Cardiac fibroblast (primary cell): ENCODE results near the gene SP7.
A peak's percentile ranks its signal among the peaks of the same experiment; 100 is the strongest.
"Not testable (repeated sequence)": the region's sequence is repeated elsewhere in the genome, so short reads cannot be mapped to it uniquely, and the experiment has no call there.

Source experiments
- DNase-seq, 2 donors: peaks; one replicate each; pipeline versions ENCODE4 v3.0.0 to v3.0.0-alpha.2; 2010; ENCODE audit warnings: low read depth in 2 of 2
- H3K4me3 ChIP-seq, 2 donors: replicated peaks in 1 of 2; 1 replicate in 1 of 2; 2 replicates in 1 of 2; pipeline ENCODE4 v1.5.1; 2011; ENCODE audit warnings: low read depth in 2 of 2, low read length in 2 of 2, mild to moderate bottlenecking in 2 of 2, moderate library complexity in 1 of 2
- CTCF ChIP-seq: IDR thresholded peaks from one replicate; pipeline ENCODE4 v1.5.1; 2011; ENCODE audit warnings: low read depth, mild to moderate bottlenecking, low read length, inconsistent platforms

SP7 gene

GRCh38 chr12:53300187-53300586 lies 36.0 kb downstream of the SP7 start:
- peak; percentile 58 to 69 for DNase-seq
- H3K4me3 ChIP-seq: peak overlapping the region; percentile 92 to 93
- no peak for TF ChIP-seq CTCF

- DNase-seq: peak; percentile 88 to 92
- TF ChIP-seq CTCF: peak; percentile 20
- peak within 1 kb of the TSS; percentile 92 to 93 for H3K4me3 ChIP-seq
These were observed 36.5 kb downstream of the SP7 start, which contains the start of gene MYG1 for GRCh38 chr12:53299454-53300180. Gene MYG1 (plus strand): TSS chr12:53299695. CDS start chr12:53299738, 43 bp downstream.

- no peak for TF ChIP-seq CTCF
- peak overlapping the region; percentile 92 to 93 for H3K4me3 ChIP-seq
- DNase-seq: peak; percentile 80 to 91
These were observed 37.1 kb downstream of the SP7 start for GRCh38 chr12:53299101-53299453.

GRCh38 chr12:53298164-53298563 lies 38.0 kb downstream of the SP7 start:
- TF ChIP-seq CTCF: no peak
- H3K4me3 ChIP-seq: no peak overlapping the region
- peak; percentile 92 for DNase-seq

GRCh38 chr12:53297106-53297505 lies 39.0 kb downstream of the SP7 start:
- not testable (repeated sequence) for DNase-seq, H3K4me3 ChIP-seq

GRCh38 chr12:53295891-53296219 lies 40.3 kb downstream of the SP7 start:
- H3K4me3 ChIP-seq: peak overlapping the region; percentile 91 to 98
- no peak for DNase-seq
- no peak for TF ChIP-seq CTCF

- peak; percentile 39 for TF ChIP-seq CTCF
- peak; percentile 95 for DNase-seq
- peak within 1 kb of the TSS; percentile 91 to 98 for H3K4me3 ChIP-seq
These were observed 40.9 kb downstream of the SP7 start, which contains the start of gene PFDN5 for GRCh38 chr12:53295070-53295890. Gene PFDN5 (plus strand): TSS chr12:53295542. CDS start chr12:53295568, 26 bp downstream.
